H9 (cell line): ENCODE data around the gene TWSG1. TPM values are rescaled to one million over a fixed set of nuclear protein-coding genes. Genes with fewer than 3 reads are reported as not detected.
"Not testable (repeated sequence)": the region's sequence is repeated elsewhere in the genome, so short reads cannot be mapped to it uniquely, and the experiment has no call there.

Experiments used
- DNase-seq: peaks from one replicate; pipeline ENCODE4 v3.0.0-alpha.2; 2017
- H2AFZ ChIP-seq: one replicate; pipeline ENCODE4 v1.6.1; 2013; ENCODE audit warnings: mild to moderate bottlenecking, low read length, control low read depth, moderate library complexity
- H2AK5ac ChIP-seq: 2 replicates; pipeline ENCODE4 v1.6.1; 2013; ENCODE audit warnings: low read length, control low read depth, mixed read lengths; ENCODE audit not compliant: insufficient read length
- H2BK120ac ChIP-seq: one replicate; pipeline ENCODE4 v1.6.1; 2013; ENCODE audit warnings: low read depth, mild to moderate bottlenecking, low read length, control low read depth, inconsistent platforms; ENCODE audit not compliant: poor library complexity, severe bottlenecking
- H2BK12ac ChIP-seq: 2 replicates; pipeline ENCODE4 v1.6.1; 2013; ENCODE audit warnings: low read length, control low read depth, mixed read lengths, low read depth; ENCODE audit not compliant: insufficient read length
- H2BK15ac ChIP-seq: 2 replicates; pipeline ENCODE4 v1.6.1; 2013; ENCODE audit warnings: low read depth, low read length, control low read depth
- H2BK20ac ChIP-seq: one replicate; pipeline ENCODE4 v1.6.1; 2013; ENCODE audit warnings: low read depth, mild to moderate bottlenecking, low read length, control low read depth, inconsistent platforms; ENCODE audit not compliant: poor library complexity, severe bottlenecking
- H2BK5ac ChIP-seq: 2 replicates; pipeline ENCODE4 v1.6.1; 2013; ENCODE audit warnings: low read length, control low read depth, mixed read lengths; ENCODE audit not compliant: insufficient read length
- H3K14ac ChIP-seq: 2 replicates; pipeline ENCODE4 v1.6.1; 2013; ENCODE audit warnings: low read length, control low read depth; ENCODE audit not compliant: insufficient read depth
- H3K18ac ChIP-seq: 2 replicates; pipeline ENCODE4 v1.6.1; 2013; ENCODE audit warnings: low read depth, mild to moderate bottlenecking, mixed read lengths, low read length, control low read depth; ENCODE audit not compliant: insufficient read length
- H3K23ac ChIP-seq: 2 replicates; pipeline ENCODE4 v1.6.1; 2013; ENCODE audit warnings: low read length, control low read depth, mixed read lengths, low read depth; ENCODE audit not compliant: insufficient read length
- H3K23me2 ChIP-seq: 2 replicates; pipeline ENCODE4 v1.6.1; 2013; ENCODE audit warnings: low read depth, mild to moderate bottlenecking, mixed read lengths, low read length, control low read depth; ENCODE audit not compliant: insufficient read length, poor library complexity, severe bottlenecking
- H3K27ac ChIP-seq: 2 replicates; pipeline ENCODE4 v1.5.1; 2013; ENCODE audit warnings: low read length, control low read depth, mixed read lengths, low read depth; ENCODE audit not compliant: insufficient read length
- H3K27me3 ChIP-seq: 2 replicates; pipeline ENCODE4 v1.6.1; 2013; ENCODE audit warnings: low read length, control low read depth, inconsistent platforms; ENCODE audit not compliant: insufficient read depth
- H3K4ac ChIP-seq: 2 replicates; pipeline ENCODE4 v1.6.1; 2013; ENCODE audit warnings: low read depth, mild to moderate bottlenecking, control low read depth, inconsistent platforms, low read length, moderate library complexity
- H3K4me1 ChIP-seq: 2 replicates; pipeline ENCODE4 v1.6.1; 2013; ENCODE audit warnings: low read length, control low read depth, inconsistent platforms; ENCODE audit not compliant: insufficient read depth
- H3K4me2 ChIP-seq: 2 replicates; pipeline ENCODE4 v1.6.1; 2013; ENCODE audit warnings: low read length, control low read depth, mixed read lengths; ENCODE audit not compliant: insufficient read length, insufficient read depth
- H3K56ac ChIP-seq: 2 replicates; pipeline ENCODE4 v1.6.1; 2013; ENCODE audit warnings: low read depth, mild to moderate bottlenecking, mixed read lengths, low read length, control low read depth; ENCODE audit not compliant: insufficient read length
- H3K79me1 ChIP-seq: 2 replicates; pipeline ENCODE4 v1.6.1; 2013; ENCODE audit warnings: low read depth, mild to moderate bottlenecking, moderate library complexity, low read length, control low read depth, inconsistent platforms; ENCODE audit not compliant: insufficient read depth, poor library complexity, severe bottlenecking
- H3K79me2 ChIP-seq: 2 replicates; pipeline ENCODE4 v1.6.1; 2013; ENCODE audit warnings: low read length, control low read depth, inconsistent platforms; ENCODE audit not compliant: insufficient read depth
- H3K9ac ChIP-seq: 2 replicates; pipeline ENCODE4 v1.6.1; 2013; ENCODE audit warnings: low read length, control low read depth, mixed read lengths; ENCODE audit not compliant: insufficient read length; ENCODE audit errors: extremely low read depth
- H3K9me3 ChIP-seq: one replicate; pipeline ENCODE4 v1.6.1; 2013; ENCODE audit warnings: low read depth, low read length, inconsistent platforms; ENCODE audit not compliant: control insufficient read depth
- H3T11ph ChIP-seq: one replicate; pipeline ENCODE4 v1.6.1; 2013; ENCODE audit warnings: mild to moderate bottlenecking, low read length, control low read depth, inconsistent platforms
- H4K20me1 ChIP-seq: one replicate; pipeline ENCODE4 v1.6.1; 2013; ENCODE audit not compliant: control insufficient read depth, insufficient read length, insufficient read depth
- H4K5ac ChIP-seq: 2 replicates; pipeline ENCODE4 v1.6.1; 2013; ENCODE audit warnings: low read depth, mild to moderate bottlenecking, mixed read lengths, low read length, control low read depth; ENCODE audit not compliant: insufficient read length
- H4K8ac ChIP-seq: replicated peaks from 2 replicates; pipeline ENCODE4 v1.6.1; 2013; ENCODE audit warnings: low read length, control low read depth, mixed read lengths, low read depth; ENCODE audit not compliant: insufficient read length
- H4K91ac ChIP-seq: 2 replicates; pipeline ENCODE4 v1.6.1; 2013; ENCODE audit warnings: low read depth, mild to moderate bottlenecking, moderate library complexity, mixed read lengths, low read length, control low read depth; ENCODE audit not compliant: insufficient read length
- H3K27ac Mint-ChIP-seq, 3 experiments: 2 replicates in 2 of 3; 3 replicates in 1 of 3; pipeline ENCODE4 v1.8.0; 2020 to 2021; ENCODE audit warnings: mixed read lengths in 3 of 3, mild to moderate bottlenecking in 1 of 3, moderate library complexity in 1 of 3
- H3K27me3 Mint-ChIP-seq: 2 replicates; pipeline ENCODE4 v1.8.0; 2021; ENCODE audit warnings: low read depth, mild to moderate bottlenecking, moderate library complexity, mixed read lengths
- H3K36me3 Mint-ChIP-seq, 3 experiments: 2 replicates in 2 of 3; 3 replicates in 1 of 3; pipeline ENCODE4 v1.8.0; 2020 to 2021; ENCODE audit warnings: low read depth in 3 of 3, mixed read lengths in 3 of 3; ENCODE audit not compliant: insufficient read depth in 1 of 3
- H3K4me1 Mint-ChIP-seq, 2 experiments: 2 replicates each; pipeline ENCODE4 v1.8.0; 2020; ENCODE audit warnings: mixed read lengths in 2 of 2
- H3K4me3 Mint-ChIP-seq, 2 experiments: 2 replicates in 1 of 2; 3 replicates in 1 of 2; pipeline ENCODE4 v1.8.0; 2020 to 2021; ENCODE audit warnings: mild to moderate bottlenecking in 2 of 2, mixed read lengths in 2 of 2, moderate library complexity in 1 of 2
- H3K9me3 Mint-ChIP-seq, 2 experiments: 2 replicates in 1 of 2; 3 replicates in 1 of 2; pipeline ENCODE4 v1.8.0; 2020; ENCODE audit warnings: mild to moderate bottlenecking in 2 of 2, mixed read lengths in 2 of 2, moderate library complexity in 1 of 2
- CTCF ChIP-seq: fragments of 200-600 bp; sonication (generic); conservative IDR thresholded peaks from 3 replicates; pipeline ENCODE4 v1.8.0; 2021; ENCODE audit warnings: antibody characterized with exemption, mild to moderate bottlenecking
- WGBS: extraction: QIAGEN DNeasy Blood & Tissue Kit; methylation state at CpG from one replicate; pipeline ENCODE4 v1.1.7; 2013; ENCODE audit warnings: missing lambda C conversion rate, low lambda C conversion rate, mixed read lengths; ENCODE audit not compliant: insufficient read length; ENCODE audit errors: extremely low coverage; 5-methylcytosine and 5-hydroxymethylcytosine counted together
- total RNA-seq: library from RNA; stranded (reverse); gene quantifications from 2 replicates; pipeline ENCODE4 v1.2.1, GENCODE V29; 2021

The TWSG1 gene
- total RNA-seq, 1 experiment from 2014 or later: 25.7 TPM

DNA sequence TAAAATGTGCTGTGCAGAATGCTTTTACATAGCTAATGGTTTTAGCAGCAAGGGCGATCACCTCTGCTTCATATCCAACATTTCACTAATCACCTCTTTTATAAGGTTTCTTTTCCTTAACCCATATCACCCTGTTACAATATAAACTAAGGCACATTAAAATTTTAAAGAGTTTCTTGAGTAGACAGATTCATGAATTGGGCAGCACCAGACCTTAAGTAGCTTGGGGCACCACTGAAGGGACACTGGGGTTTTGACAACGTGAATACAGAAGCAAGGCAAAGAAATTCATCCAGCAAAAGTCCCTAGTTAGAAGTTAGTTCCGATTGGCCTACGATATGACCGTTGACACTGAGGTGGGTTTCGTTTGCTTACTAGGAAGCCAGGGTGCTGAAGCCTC, 96.7 kb downstream of the TWSG1 start:
- H3K4me3 Mint-ChIP-seq: no peak overlapping the region
- H3K27me3 ChIP-seq: no peaks in the 10 kb centered on the region
- H4K91ac ChIP-seq: no peak overlapping the region
- no peaks in the 10 kb centered on the region for H3K79me2 ChIP-seq
- no peak for TF ChIP-seq CTCF
- H2BK5ac ChIP-seq: no peak overlapping the region
- H2BK15ac ChIP-seq: no peak overlapping the region
- no peaks in the 10 kb centered on the region for H3K23me2 ChIP-seq
- no peak overlapping the region for H3K23ac ChIP-seq
- no peak overlapping the region for H3K4me2 ChIP-seq
- WGBS: no CpG with 5 or more reads among the region's 6 CpGs
- H3K4ac ChIP-seq: no peak overlapping the region
- H3K9ac ChIP-seq: no peak overlapping the region
- peaks cover 1 to 15% (median 3%) of the 10 kb centered on the region in 3 experiments; a peak in 4 of 7 replicates for H3K36me3 Mint-ChIP-seq
- peaks cover 18 to 26% of the 10 kb centered on the region in 2 experiments for H3K4me1 Mint-ChIP-seq
- H2AFZ ChIP-seq: no peak overlapping the region
- no peaks in the 10 kb centered on the region for H4K20me1 ChIP-seq
- H3K14ac ChIP-seq: no peak overlapping the region
- no peaks in the 10 kb centered on the region for H3K9me3 ChIP-seq
- peaks cover 10 to 13% of the 10 kb centered on the region in 2 experiments; a peak in 3 of 5 replicates for H3K9me3 Mint-ChIP-seq
- H2AK5ac ChIP-seq: no peak overlapping the region
- H3K79me1 ChIP-seq: no peaks in the 10 kb centered on the region
- no peak overlapping the region for H4K5ac ChIP-seq
- no peak overlapping the region for H4K8ac ChIP-seq
- peaks cover 2% of the 10 kb centered on the region; the same call in 1 of the 2 replicates for H3K27me3 Mint-ChIP-seq
- no peak overlapping the region for H2BK120ac ChIP-seq
- no peak overlapping the region for H3K27ac Mint-ChIP-seq
- no peak overlapping the region for H2BK12ac ChIP-seq
- H3T11ph ChIP-seq: no peak overlapping the region
- no peak overlapping the region for H3K56ac ChIP-seq
- no peak overlapping the region for H2BK20ac ChIP-seq
- no peak overlapping the region for H3K18ac ChIP-seq
- H3K4me1 ChIP-seq: peaks cover 3% of the 10 kb centered on the region; the same call in 1 of the 2 replicates
- H3K27ac ChIP-seq: no peak overlapping the region
- no peak for DNase-seq

- H2BK5ac ChIP-seq, H3K9ac ChIP-seq, H2AK5ac ChIP-seq, H3K14ac ChIP-seq, H3K23ac ChIP-seq, H3K56ac ChIP-seq, H2BK15ac ChIP-seq, H4K8ac ChIP-seq, H4K91ac ChIP-seq, H3K79me2 ChIP-seq, H3K4me1 ChIP-seq, H3K9me3 ChIP-seq, H2BK120ac ChIP-seq, H4K5ac ChIP-seq, H3K4me2 ChIP-seq, H3K79me1 ChIP-seq, H3K4ac ChIP-seq, H3K4me3 Mint-ChIP-seq, H3K27me3 Mint-ChIP-seq, H4K20me1 ChIP-seq, H3T11ph ChIP-seq, H2BK12ac ChIP-seq, H3K27me3 ChIP-seq, H2BK20ac ChIP-seq, H2AFZ ChIP-seq, H3K18ac ChIP-seq, H3K27ac ChIP-seq, H3K23me2 ChIP-seq: not testable (repeated sequence)
- WGBS: no CpG with 5 or more reads among the region's 10 CpGs
- H3K4me1 Mint-ChIP-seq: peaks cover 22 to 29% of the 10 kb centered on the region in 2 experiments
- DNase-seq: peak; percentile 59
- peaks cover 10 to 13% of the 10 kb centered on the region in 2 experiments; a peak in 3 of 5 replicates for H3K9me3 Mint-ChIP-seq
- peaks cover 1 to 15% (median 3%) of the 10 kb centered on the region in 3 experiments; a peak in 4 of 7 replicates for H3K36me3 Mint-ChIP-seq
- H3K27ac Mint-ChIP-seq: peak overlapping the region in 2 of 3 experiments; percentile 53 to 64; a peak in 2 of 7 replicates
Measured at GRCh38 chr18:9433122-9433521, 98.5 kb downstream of the TWSG1 start.
